Neuron (in vitro differentiated cells): ENCODE data around the gene C4orf36.

ENCODE experiments used
- H2AFZ ChIP-seq: one replicate; pipeline ENCODE4 v1.6.1; 2013; ENCODE audit warnings: low read depth, mild to moderate bottlenecking, inconsistent platforms, low read length, moderate library complexity
- H3K27me3 ChIP-seq: one replicate; pipeline ENCODE4 v1.6.1; 2013; ENCODE audit warnings: low read length; ENCODE audit not compliant: insufficient read depth
- H3K36me3 ChIP-seq: one replicate; pipeline ENCODE4 v1.6.1; 2013; ENCODE audit warnings: low read length; ENCODE audit not compliant: insufficient read depth
- H3K4me1 ChIP-seq: one replicate; pipeline ENCODE4 v1.6.1; 2013; ENCODE audit warnings: low read length; ENCODE audit not compliant: insufficient read depth
- H3K4me3 ChIP-seq: 2 replicates; pipeline ENCODE4 v1.5.1; 2013; ENCODE audit warnings: mild to moderate bottlenecking, low read length, moderate library complexity
- H3K9me3 ChIP-seq: one replicate; pipeline ENCODE4 v1.6.1; 2013; ENCODE audit warnings: low read length

Gene C4orf36

GRCh38 chr4:86891762-86892635, at the start of gene C4orf36:
Gene C4orf36 (minus strand): TSS chr4:86892422. CDS start chr4:86891520, 902 bp downstream.
- H3K4me3 ChIP-seq: peak within 1 kb of the TSS; percentile 61
- peak within 1 kb of the TSS; percentile 97 for H2AFZ ChIP-seq
- no peaks in the 10 kb centered on the region for H3K4me1 ChIP-seq
- H3K27me3 ChIP-seq: no peaks in the 10 kb centered on the region
- H3K9me3 ChIP-seq: no peaks in the 10 kb centered on the region
- H3K36me3 ChIP-seq: no peaks in the 10 kb centered on the region

GRCh38 chr4:86940920-86941460, 48.8 kb upstream of the C4orf36 start:
- Histone ChIP-seq H2AFZ (no peak overlapping the region), H3K4me3 (no peak overlapping the region), H3K36me3 (no peaks in the 10 kb centered on the region), H3K4me1 (peaks cover 22% of the 10 kb centered on the region), H3K27me3 (no peaks in the 10 kb centered on the region), H3K9me3 (no peaks in the 10 kb centered on the region)

GRCh38 chr4:86939729-86940575, 47.7 kb upstream of the C4orf36 start:
- no peaks in the 10 kb centered on the region for H3K9me3 ChIP-seq
- H3K27me3 ChIP-seq: no peaks in the 10 kb centered on the region
- H3K4me1 ChIP-seq: peaks cover 23% of the 10 kb centered on the region
- H3K4me3 ChIP-seq: no peak overlapping the region
- H3K36me3 ChIP-seq: no peaks in the 10 kb centered on the region
- H2AFZ ChIP-seq: no peak overlapping the region

- Histone ChIP-seq H3K9me3 (no peaks in the 10 kb centered on the region), H3K27me3 (no peaks in the 10 kb centered on the region), H3K36me3 (no peaks in the 10 kb centered on the region), H2AFZ (no peak overlapping the region), H3K4me3 (no peak overlapping the region), H3K4me1 (peaks cover 23% of the 10 kb centered on the region)
Measured at GRCh38 chr4:86938771-86939520, 46.7 kb upstream of the C4orf36 start.

GRCh38 chr4:86935853-86936733, 43.9 kb upstream of the C4orf36 start:
- Histone ChIP-seq H3K36me3 (no peaks in the 10 kb centered on the region), H3K4me1 (peaks cover 23% of the 10 kb centered on the region), H2AFZ (peak overlapping the region; percentile 90), H3K4me3 (peak overlapping the region; percentile 81), H3K9me3 (no peaks in the 10 kb centered on the region), H3K27me3 (no peaks in the 10 kb centered on the region)

- Histone ChIP-seq H3K27me3 (no peaks in the 10 kb centered on the region), H3K4me1 (peaks cover 23% of the 10 kb centered on the region), H2AFZ (peak overlapping the region; percentile 90), H3K9me3 (no peaks in the 10 kb centered on the region), H3K36me3 (no peaks in the 10 kb centered on the region), H3K4me3 (peak overlapping the region; percentile 81)
Measured at GRCh38 chr4:86935566-86935852, 43.3 kb upstream of the C4orf36 start.

GRCh38 chr4:86934771-86935565, 42.7 kb upstream of the C4orf36 start, which contains the start of gene AFF1:
Gene AFF1 (plus strand): TSS chr4:86935011. CDS start chr4:86948534, 13,523 bp downstream.
- no peaks in the 10 kb centered on the region for H3K9me3 ChIP-seq
- H3K36me3 ChIP-seq: no peaks in the 10 kb centered on the region
- H3K4me3 ChIP-seq: peak within 1 kb of the TSS; percentile 81
- peaks cover 23% of the 10 kb centered on the region for H3K4me1 ChIP-seq
- peak within 1 kb of the TSS; percentile 90 for H2AFZ ChIP-seq
- H3K27me3 ChIP-seq: no peaks in the 10 kb centered on the region

GRCh38 chr4:86934147-86934770, 42.0 kb upstream of the C4orf36 start:
- H3K4me1 ChIP-seq: peaks cover 23% of the 10 kb centered on the region
- no peaks in the 10 kb centered on the region for H3K36me3 ChIP-seq
- H3K27me3 ChIP-seq: no peaks in the 10 kb centered on the region
- H3K4me3 ChIP-seq: peak overlapping the region; percentile 81
- H2AFZ ChIP-seq: peak overlapping the region; percentile 90
- H3K9me3 ChIP-seq: no peaks in the 10 kb centered on the region

GRCh38 chr4:86928400-86929255, 36.4 kb upstream of the C4orf36 start:
- H3K4me3 ChIP-seq: no peak overlapping the region
- H3K4me1 ChIP-seq: no peaks in the 10 kb centered on the region
- no peak overlapping the region for H2AFZ ChIP-seq
- H3K36me3 ChIP-seq: no peaks in the 10 kb centered on the region
- H3K9me3 ChIP-seq: no peaks in the 10 kb centered on the region
- H3K27me3 ChIP-seq: no peaks in the 10 kb centered on the region

- Histone ChIP-seq H3K27me3 (no peaks in the 10 kb centered on the region), H3K9me3 (no peaks in the 10 kb centered on the region), H2AFZ (no peak overlapping the region), H3K4me1 (no peaks in the 10 kb centered on the region), H3K4me3 (no peak overlapping the region), H3K36me3 (no peaks in the 10 kb centered on the region)
Measured at GRCh38 chr4:86927843-86928395, 35.7 kb upstream of the C4orf36 start.
